A673 (cell line): ENCODE measurements around the gene UMAD1. TPM values are rescaled to one million over a fixed set of nuclear protein-coding genes. Genes with fewer than 3 reads are reported as not detected.
A peak's percentile ranks its signal among the peaks of the same experiment; 100 is the strongest.

Source experiments
- BruUV-seq: library from RNA; stranded (reverse); fragments of 400-500 nt; replicated peaks from 2 replicates; lab custom pipeline; 2021; lab: Mats Ljungman, UMichigan
- CTCF ChIA-PET: fragments of 300-600 bp; sonication (Branson Sonifier 250); formaldehyde crosslinking; loops from one replicate; lab custom pipeline; 2022; ENCODE audit warnings: antibody characterized with exemption; lab: Charles Lee
- POLR2A ChIA-PET: fragments of 300-600 bp; sonication (Branson Sonifier 250); formaldehyde crosslinking; loops from one replicate; lab custom pipeline; 2022; ENCODE audit warnings: antibody characterized with exemption; ENCODE audit not compliant: low non-redundant PET; lab: Charles Lee
- DNase-seq: peaks from one replicate; pipeline ENCODE4 v3.0.0-alpha.2; 2015; ENCODE audit warnings: low spot score
- H3K27ac ChIP-seq: fragments of 200-600 bp; sonication (generic); 2 replicates; pipeline ENCODE4 v1.5.1; 2016; ENCODE audit warnings: mixed run types, low read depth, mild to moderate bottlenecking, mixed read lengths, antibody characterized with exemption, low read length; ENCODE audit not compliant: poor library complexity, severe bottlenecking
- H3K27me3 ChIP-seq: fragments of 200-600 bp; sonication (generic); replicated peaks from 2 replicates; pipeline ENCODE4 v1.6.1; 2017; ENCODE audit warnings: mixed run types, low read depth, mild to moderate bottlenecking, mixed read lengths, antibody characterized with exemption, low read length; ENCODE audit not compliant: insufficient read depth, poor library complexity
- H3K36me3 ChIP-seq: fragments of 200-600 bp; sonication (generic); 2 replicates; pipeline ENCODE4 v1.6.1; 2016; ENCODE audit warnings: mixed run types, mild to moderate bottlenecking, mixed read lengths, antibody characterized with exemption, low read length; ENCODE audit not compliant: insufficient read depth, poor library complexity, severe bottlenecking
- H3K4me1 ChIP-seq: fragments of 200-600 bp; sonication (generic); 2 replicates; pipeline ENCODE4 v1.6.1; 2017; ENCODE audit warnings: mixed run types, mild to moderate bottlenecking, mixed read lengths, antibody characterized with exemption, low read length; ENCODE audit not compliant: insufficient read depth, poor library complexity, severe bottlenecking
- H3K4me3 ChIP-seq: fragments of 200-600 bp; sonication (generic); 2 replicates; pipeline ENCODE4 v1.5.1; 2016; ENCODE audit warnings: low read depth, mixed run types, mild to moderate bottlenecking, mixed read lengths, low read length; ENCODE audit not compliant: poor library complexity, severe bottlenecking
- H3K9me3 ChIP-seq: fragments of 200-600 bp; sonication (generic); 2 replicates; pipeline ENCODE4 v1.6.1; 2016; ENCODE audit warnings: mixed run types, low read depth, mild to moderate bottlenecking, mixed read lengths, antibody characterized with exemption, low read length; ENCODE audit not compliant: poor library complexity, severe bottlenecking
- EZH2 ChIP-seq: fragments of 200-600 bp; sonication (generic); IDR thresholded peaks from 2 replicates; pipeline ENCODE4 v1.6.1; 2017; ENCODE audit warnings: borderline replicate concordance, low read depth, mild to moderate bottlenecking, mixed read lengths, antibody characterized with exemption, low read length; ENCODE audit not compliant: poor library complexity, severe bottlenecking
- intact Hi-C: fragments of 100-400 bp; cut with micrococcal nuclease; formaldehyde crosslinking; loops from one replicate; pipeline ENCODE4 v1.10.0; 2022; ENCODE audit not compliant: unreplicated experiment
- total RNA-seq: library from RNA; stranded (reverse); gene quantifications from 2 replicates; pipeline ENCODE4 v1.2.3, GENCODE V29; 2021
- TF ChIP-seq, protein P1 (sequence below): fragments of 300-800, 200-600 bp; sonication (generic); conservative IDR thresholded peaks from 2 replicates; pipeline ENCODE4 v1.5.1; 2017; ENCODE audit warnings: low read depth, mild to moderate bottlenecking, antibody characterized with exemption, low read length, moderate library complexity, mixed read lengths

The UMAD1 gene
- total RNA-seq, 1 experiment from 2014 or later = 13.5 TPM

GRCh38 chr7:7739204-7740036, 98.9 kb downstream of the UMAD1 start:
- Histone ChIP-seq H3K4me3 (no peak overlapping the region), H3K4me1 (peaks cover 8% of the 10 kb centered on the region), H3K9me3 (no peaks in the 10 kb centered on the region), H3K27ac (no peak overlapping the region), H3K36me3 (no peaks in the 10 kb centered on the region), H3K27me3 (no peaks in the 10 kb centered on the region)
- TF ChIP-seq, protein P1, sequence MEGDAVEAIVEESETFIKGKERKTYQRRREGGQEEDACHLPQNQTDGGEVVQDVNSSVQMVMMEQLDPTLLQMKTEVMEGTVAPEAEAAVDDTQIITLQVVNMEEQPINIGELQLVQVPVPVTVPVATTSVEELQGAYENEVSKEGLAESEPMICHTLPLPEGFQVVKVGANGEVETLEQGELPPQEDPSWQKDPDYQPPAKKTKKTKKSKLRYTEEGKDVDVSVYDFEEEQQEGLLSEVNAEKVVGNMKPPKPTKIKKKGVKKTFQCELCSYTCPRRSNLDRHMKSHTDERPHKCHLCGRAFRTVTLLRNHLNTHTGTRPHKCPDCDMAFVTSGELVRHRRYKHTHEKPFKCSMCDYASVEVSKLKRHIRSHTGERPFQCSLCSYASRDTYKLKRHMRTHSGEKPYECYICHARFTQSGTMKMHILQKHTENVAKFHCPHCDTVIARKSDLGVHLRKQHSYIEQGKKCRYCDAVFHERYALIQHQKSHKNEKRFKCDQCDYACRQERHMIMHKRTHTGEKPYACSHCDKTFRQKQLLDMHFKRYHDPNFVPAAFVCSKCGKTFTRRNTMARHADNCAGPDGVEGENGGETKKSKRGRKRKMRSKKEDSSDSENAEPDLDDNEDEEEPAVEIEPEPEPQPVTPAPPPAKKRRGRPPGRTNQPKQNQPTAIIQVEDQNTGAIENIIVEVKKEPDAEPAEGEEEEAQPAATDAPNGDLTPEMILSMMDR = no peak
- TF ChIP-seq EZH2 = no peak
- DNase-seq = no peak
- ChIA-PET CTCF (no interaction called here), POLR2A (no interaction called here)
- intact Hi-C loops = no loop called here
- no TSS peak for BruUV-seq

GRCh38 chr7:7740037-7740355, 99.4 kb downstream of the UMAD1 start:
- no peak overlapping the region for H3K27ac ChIP-seq
- intact Hi-C loops = no loop called here
- no peak overlapping the region for H3K4me3 ChIP-seq
- H3K4me1 ChIP-seq = peaks cover 8% of the 10 kb centered on the region
- DNase-seq = no peak
- POLR2A ChIA-PET = no interaction called here
- no peaks in the 10 kb centered on the region for H3K36me3 ChIP-seq
- no TSS peak for BruUV-seq
- no peaks in the 10 kb centered on the region for H3K27me3 ChIP-seq
- CTCF ChIA-PET = no interaction called here
- H3K9me3 ChIP-seq = no peaks in the 10 kb centered on the region
- TF ChIP-seq, protein P1 = no peak
- no peak for TF ChIP-seq EZH2

DNA sequence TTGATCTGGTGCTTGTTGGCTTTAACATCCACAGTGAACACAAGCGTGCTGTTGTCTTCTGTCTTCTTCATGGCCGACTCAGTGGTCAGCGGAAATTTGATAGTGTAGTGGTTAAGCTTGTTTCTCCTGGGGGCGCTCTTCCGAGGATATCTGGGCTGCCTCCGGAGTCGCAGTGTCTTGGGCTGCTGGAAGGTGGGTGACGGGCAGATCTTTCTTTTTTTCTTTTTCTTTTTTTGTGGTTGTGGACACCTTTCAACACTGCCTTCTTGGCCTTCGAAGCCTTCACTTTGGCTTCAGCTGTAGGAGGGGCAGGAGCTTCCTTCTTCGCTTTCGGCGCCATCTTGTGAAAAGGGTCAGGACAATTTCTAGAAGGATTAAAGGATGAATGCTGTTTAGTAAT, 101.7 kb downstream of the UMAD1 start:
- H3K9me3 ChIP-seq = no peaks in the 10 kb centered on the region
- H3K27ac ChIP-seq = no peak overlapping the region
- no peaks in the 10 kb centered on the region for H3K36me3 ChIP-seq
- intact Hi-C loops = no loop called here
- DNase-seq = no peak
- TF ChIP-seq EZH2 = no peak
- TF ChIP-seq, protein P1 = peak; percentile 31; the same call in 1 of the 2 replicates
- H3K4me3 ChIP-seq = no peak overlapping the region
- POLR2A ChIA-PET = no interaction called here
- no TSS peak for BruUV-seq
- H3K4me1 ChIP-seq = no peaks in the 10 kb centered on the region
- no peaks in the 10 kb centered on the region for H3K27me3 ChIP-seq
- CTCF ChIA-PET = interaction anchor here (0.5 kb wide), 1 partner anchor 591 kb away, joined by 3 read pairs; no protein-coding TSS in a partner anchor
